DMS153 (cell line): ENCODE results near the gene VPS13D.
"Not testable (repeated sequence)": the region's sequence is repeated elsewhere in the genome, so short reads cannot be mapped to it uniquely, and the experiment has no call there.

Source experiments
- DNase-seq: peaks from one replicate; lab custom pipeline; 2025; lab: John Stamatoyannopoulos, UW

VPS13D gene

GRCh38 chr1:12469493-12469892 lies 239.7 kb downstream of the VPS13D start:
- DNase-seq: no peak

GRCh38 chr1:12469990-12470389 lies 240.2 kb downstream of the VPS13D start:
- DNase-seq: no peak

GRCh38 chr1:12470916-12471315 lies 241.1 kb downstream of the VPS13D start:
- DNase-seq: not testable (repeated sequence)

- DNase-seq: no peak
Observed at GRCh38 chr1:12472156-12472797, 242.4 kb downstream of the VPS13D start.

DNA sequence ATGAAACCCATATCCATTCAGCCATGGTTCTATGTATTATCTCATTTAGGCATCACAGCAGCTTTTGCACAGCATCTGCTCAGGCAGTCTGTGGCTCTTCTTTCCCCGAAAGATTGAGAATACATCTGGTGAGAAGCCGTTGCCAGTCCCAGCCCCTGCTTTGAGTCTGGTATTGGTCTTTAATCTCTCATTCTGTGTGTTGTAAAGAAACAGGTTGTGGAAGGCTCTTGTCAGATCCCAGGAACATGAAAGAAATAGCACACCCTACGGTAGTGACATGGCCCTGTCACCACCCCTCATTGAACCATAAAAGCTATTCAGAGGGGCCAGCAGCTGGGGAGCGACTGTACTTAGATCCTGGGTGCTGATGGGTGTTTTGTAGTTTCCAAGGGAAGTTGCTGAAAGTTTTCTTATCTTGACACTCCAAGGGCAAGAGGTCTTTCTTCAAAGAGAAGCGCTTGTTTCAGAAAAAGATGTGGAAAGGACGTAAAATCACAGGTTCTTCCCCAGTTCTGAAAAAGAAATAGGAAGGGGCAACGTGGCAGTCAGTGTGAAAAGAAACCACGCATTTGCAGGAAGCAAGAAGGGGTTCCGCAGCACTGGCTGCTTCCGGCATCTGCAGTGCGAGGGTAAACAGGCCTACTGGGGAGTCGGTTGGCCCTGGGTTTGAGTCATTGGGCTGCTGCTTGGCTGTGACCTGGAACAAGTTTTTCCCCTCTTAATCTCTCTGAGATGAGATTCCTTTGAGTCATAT lies 243.1 kb downstream of the VPS13D start:
- no peak for DNase-seq

GRCh38 chr1:12473596-12474362 lies 243.9 kb downstream of the VPS13D start:
- DNase-seq: no peak

GRCh38 chr1:12475101-12475500 lies 245.3 kb downstream of the VPS13D start:
- no peak for DNase-seq

DNA sequence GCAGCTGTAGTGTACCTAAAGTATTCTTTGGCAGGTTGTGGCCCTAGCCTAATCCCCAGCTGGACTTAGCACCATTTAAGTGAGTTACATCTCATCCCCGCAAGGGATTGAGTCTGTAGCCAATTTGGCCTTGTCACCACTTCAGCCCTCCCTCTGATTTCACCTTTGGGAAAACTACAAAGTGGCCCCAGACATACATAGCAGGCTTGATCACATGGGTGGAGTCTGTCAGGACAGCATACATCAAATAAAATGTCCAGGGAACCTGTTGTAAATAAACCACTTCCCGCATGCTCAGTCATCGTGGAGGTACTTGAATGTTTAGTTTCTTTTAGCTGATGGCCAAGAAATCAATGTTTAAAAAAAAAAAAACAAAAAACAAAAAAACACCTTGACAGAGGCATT lies 245.7 kb downstream of the VPS13D start:
- peak; percentile 36 for DNase-seq

GRCh38 chr1:12475947-12476346 lies 246.1 kb downstream of the VPS13D start:
- DNase-seq: peak; percentile 36

DNA sequence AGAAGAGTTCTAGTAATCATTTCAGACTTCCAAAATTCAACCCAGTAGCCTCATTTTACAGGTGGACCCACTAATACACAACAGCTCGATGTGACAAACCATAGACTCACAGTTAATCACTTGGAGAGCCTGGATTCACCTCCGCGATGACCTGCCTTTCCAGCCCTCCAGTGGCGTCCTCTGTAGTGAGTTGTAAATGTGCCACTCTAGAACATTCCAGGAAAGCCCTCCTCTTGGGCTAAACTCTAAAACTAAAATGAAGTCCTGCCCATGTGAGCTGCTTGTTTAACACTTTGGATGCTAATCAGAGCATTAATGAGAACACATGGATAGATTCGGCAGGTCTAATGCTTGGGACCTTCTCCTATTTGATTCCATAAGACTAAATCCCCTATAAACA lies 247.5 kb downstream of the VPS13D start:
- no peak for DNase-seq

- peak; percentile 81 for DNase-seq
Observed at GRCh38 chr1:12477936-12478611, 248.2 kb downstream of the VPS13D start.

DNA sequence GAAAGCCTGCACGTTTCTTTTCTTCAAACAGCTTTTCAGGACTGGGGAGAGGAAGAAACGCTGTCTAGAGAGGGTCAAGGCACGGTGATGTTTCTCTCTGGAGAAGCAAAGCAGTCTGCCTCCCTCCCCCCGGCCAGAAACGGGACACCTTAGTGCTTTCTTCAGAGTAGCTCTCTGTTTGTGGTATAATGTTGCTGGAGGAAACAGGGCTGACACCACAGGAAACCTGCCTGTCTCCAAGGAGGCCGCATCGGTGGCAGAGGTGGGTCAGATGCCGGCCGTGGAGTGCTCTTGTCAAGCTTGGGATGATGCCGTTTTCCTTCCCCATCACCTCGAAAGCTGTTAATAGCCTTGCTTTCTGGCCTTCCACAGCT lies 248.8 kb downstream of the VPS13D start:
- DNase-seq: no peak

- no peak for DNase-seq
Observed at GRCh38 chr1:12479311-12479710, 249.5 kb downstream of the VPS13D start.

GRCh38 chr1:12480041-12480440 lies 250.2 kb downstream of the VPS13D start:
- DNase-seq: no peak

DNA sequence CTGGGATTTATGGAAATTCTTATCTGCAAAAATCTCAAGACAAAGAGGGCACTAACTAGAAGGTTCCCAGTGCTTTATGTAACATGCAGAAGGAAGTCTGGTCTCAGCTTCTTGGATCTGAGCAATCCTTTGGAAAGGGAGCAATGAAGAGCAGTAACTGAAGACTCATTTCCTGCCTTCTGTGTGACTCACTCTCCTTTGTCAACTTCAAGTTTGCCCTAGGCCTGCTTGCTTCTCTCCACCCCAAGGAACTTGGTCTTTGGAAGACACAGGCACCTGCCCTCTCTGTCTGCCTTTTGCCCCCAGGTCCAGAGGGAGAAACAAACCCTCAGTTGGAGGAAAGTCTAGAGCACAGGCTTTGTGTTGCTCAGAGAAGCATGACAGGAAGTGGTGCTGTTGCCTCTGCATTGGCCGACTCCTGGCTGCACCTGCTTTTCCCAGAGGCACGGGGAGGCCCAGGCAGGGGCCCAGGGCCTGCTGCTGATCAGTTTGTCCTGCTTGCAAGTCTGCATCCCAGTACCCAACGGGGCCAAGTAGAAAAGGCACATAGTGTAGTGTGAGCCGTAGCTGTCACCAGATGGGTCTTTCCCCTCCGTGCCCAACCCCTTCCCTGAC lies 251.0 kb downstream of the VPS13D start:
- DNase-seq: peak; percentile 14

- no peak for DNase-seq
Observed at GRCh38 chr1:12481928-12482327, 252.1 kb downstream of the VPS13D start.

DNA sequence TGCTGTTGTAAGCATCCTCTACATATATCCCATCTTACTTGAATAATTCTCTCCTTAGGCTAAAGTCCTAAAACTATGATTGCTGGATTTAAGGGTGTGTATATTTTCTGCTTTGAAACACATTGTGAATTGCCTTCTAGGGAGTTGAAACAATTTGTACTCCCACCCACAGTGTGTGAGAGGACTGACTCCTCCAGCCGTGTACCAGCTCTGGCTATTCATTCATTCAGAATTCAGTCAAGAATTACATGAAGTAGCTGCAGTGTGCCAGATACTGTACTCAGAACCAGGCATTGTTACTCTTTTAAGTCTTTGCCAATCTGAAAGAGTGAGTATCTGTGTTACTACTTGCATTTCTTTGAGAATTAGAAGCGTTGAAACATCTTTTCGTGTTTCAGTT lies 253.2 kb downstream of the VPS13D start:
- no peak for DNase-seq

- DNase-seq: no peak
Observed at GRCh38 chr1:12485231-12486058, 255.6 kb downstream of the VPS13D start.

DNA sequence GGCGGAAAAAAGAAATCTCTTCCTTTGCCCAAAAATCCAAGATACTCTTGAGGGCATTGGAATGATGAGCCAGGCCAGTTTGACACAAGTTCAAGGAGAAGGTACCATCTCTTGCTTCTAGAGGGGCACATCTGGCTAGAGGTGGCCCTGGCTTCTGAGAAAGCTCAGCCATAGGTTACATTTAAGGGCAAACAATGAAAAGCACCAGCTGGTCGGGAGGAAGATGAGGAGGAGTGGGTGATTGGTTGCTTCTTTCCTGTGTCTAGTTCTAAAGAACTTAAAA lies 256.2 kb downstream of the VPS13D start:
- DNase-seq: no peak

DNA sequence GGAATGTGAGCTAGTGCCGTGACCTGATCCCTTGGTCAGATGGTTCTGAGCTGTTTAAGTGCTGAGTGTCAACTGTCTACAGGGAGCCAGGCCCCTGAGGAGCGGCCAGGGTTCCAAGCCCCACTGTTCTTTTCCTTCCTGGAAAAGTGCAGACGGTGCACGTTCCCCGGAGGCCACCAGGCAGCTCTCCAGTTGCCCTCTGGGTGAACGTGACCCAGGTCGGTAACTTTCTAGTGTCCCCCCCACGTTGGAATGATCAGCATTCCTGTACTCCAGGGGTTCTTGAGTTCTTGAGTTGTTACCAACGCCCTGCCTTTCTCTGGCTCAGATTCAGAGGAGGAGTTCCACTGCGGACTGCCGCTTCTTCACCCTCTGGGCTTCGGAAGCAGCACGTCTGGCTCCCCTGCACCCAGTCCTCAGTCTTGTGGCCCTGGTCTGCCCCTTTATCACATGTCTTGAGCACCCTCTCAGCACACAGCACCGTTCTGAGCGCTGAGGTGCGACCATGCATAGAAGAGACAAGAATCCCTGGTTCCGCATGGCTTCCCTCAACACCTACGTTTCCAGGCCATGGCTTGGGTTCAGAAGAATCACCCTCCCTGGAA lies 256.7 kb downstream of the VPS13D start:
- DNase-seq: no peak

DNA sequence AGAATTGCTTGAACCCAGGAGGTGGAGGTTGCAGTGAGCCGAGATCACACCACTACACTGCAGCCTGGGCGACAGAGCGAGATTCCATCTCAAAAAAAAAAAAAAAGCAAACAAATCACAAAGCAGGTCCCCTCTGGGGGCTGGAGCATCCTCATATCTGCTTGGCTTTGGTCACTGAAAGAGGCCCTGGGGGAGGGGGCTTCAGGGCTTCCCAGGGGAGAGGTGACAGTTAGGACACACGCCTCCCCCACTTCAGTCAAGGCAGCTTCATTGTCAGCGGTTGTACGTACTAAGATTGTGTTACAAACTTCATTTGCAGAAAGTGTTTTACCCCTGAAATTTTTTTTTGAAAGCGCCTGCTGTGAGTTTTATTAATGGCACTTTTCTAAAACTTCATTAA lies 257.7 kb downstream of the VPS13D start:
- no peak for DNase-seq
